C4-2B (cell line): Measurements from ENCODE around the gene RFC2.

Experiments used
- H3K27ac ChIP-seq: fragments of 450-650 bp; 2 replicates; pipeline ENCODE4 v1.5.1; 2017
- ZFX ChIP-seq: fragments of 450-650 bp; IDR thresholded peaks from 2 replicates; pipeline ENCODE4 v1.6.1; 2017
- TF ChIP-seq, protein P1 (sequence below): fragments of 450-650 bp; conservative IDR thresholded peaks from 2 replicates; pipeline ENCODE4 v1.5.1; 2017; ENCODE audit warnings: mild to moderate bottlenecking

Gene RFC2

DNA sequence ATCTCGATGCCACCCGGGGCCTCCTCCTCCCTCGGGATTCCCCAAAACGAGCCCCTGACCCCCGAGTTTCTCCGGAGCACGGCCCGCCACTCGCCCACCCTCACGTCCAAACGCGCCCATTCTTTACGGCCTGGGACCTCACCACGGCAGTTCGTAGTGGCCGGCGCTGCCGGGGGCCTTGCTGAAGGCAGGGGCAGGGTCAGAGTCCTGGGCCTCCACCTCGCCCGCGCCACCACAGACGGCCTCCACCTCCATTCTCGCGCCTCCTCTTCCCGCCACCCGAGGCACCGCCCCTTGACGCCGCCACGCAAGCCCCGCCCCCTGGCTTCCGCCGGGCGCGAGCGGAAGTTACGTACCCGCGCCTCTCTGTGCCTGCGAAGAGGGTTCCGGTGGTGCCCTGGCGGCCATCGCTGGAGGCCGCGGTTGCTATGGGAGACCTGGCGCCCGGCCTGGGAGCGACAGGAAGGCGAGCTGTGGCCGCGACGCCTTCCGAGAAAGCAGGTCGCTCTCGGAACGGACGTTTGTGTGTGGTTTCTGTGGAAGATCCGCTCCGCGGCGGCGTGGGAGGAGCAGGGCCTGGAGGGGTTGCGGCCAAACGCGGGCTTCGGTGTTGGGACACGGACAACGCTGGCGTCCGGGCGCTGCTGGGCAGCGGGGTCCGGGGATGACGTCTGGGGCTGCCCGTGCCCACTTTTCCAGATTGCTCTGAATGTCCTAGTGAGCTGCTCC lies at the start of gene RFC2:
Gene RFC2 (minus strand): TSS at position 271 of the 729 bp plus-strand sequence. CDS start 16 bp downstream, at position 255.
- TF ChIP-seq ZFX, result peak; percentile 69; the same call in 1 of the 2 replicates
- TF ChIP-seq, protein P1, sequence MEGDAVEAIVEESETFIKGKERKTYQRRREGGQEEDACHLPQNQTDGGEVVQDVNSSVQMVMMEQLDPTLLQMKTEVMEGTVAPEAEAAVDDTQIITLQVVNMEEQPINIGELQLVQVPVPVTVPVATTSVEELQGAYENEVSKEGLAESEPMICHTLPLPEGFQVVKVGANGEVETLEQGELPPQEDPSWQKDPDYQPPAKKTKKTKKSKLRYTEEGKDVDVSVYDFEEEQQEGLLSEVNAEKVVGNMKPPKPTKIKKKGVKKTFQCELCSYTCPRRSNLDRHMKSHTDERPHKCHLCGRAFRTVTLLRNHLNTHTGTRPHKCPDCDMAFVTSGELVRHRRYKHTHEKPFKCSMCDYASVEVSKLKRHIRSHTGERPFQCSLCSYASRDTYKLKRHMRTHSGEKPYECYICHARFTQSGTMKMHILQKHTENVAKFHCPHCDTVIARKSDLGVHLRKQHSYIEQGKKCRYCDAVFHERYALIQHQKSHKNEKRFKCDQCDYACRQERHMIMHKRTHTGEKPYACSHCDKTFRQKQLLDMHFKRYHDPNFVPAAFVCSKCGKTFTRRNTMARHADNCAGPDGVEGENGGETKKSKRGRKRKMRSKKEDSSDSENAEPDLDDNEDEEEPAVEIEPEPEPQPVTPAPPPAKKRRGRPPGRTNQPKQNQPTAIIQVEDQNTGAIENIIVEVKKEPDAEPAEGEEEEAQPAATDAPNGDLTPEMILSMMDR, result no peak
- peak within 1 kb of the TSS; percentile 84 for H3K27ac ChIP-seq

- no peak overlapping the region for H3K27ac ChIP-seq
- TF ChIP-seq, protein P1, result no peak
- TF ChIP-seq ZFX, result no peak
Observed at GRCh38 chr7:74302745-74303221, 48.6 kb upstream of the RFC2 start.

GRCh38 chr7:74300926-74301325 lies 46.7 kb upstream of the RFC2 start:
- no peak for TF ChIP-seq ZFX
- TF ChIP-seq, protein P1, result no peak
- H3K27ac ChIP-seq, result no peak overlapping the region

DNA sequence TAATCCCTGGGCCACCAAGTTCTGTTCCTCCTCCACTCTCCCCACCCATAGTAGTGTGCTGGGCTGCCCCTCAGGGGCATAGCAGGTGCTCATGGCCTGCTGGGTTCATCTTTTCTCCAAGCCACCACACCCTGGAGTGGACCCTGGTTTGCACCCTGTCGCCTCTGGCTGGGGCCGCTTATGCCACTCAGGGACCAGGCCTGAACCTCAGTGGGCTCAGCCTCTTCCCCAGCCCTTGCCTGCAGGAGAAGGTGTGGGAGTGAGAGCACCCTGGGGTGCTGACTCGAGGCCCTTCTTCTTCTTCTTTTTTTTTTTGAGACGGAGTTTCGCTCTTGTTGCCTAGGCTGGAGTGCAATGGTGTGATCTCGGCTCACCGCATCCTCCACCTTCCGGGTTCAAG lies 45.2 kb upstream of the RFC2 start:
- no peak for TF ChIP-seq ZFX
- TF ChIP-seq, protein P1, result no peak
- no peak overlapping the region for H3K27ac ChIP-seq

DNA sequence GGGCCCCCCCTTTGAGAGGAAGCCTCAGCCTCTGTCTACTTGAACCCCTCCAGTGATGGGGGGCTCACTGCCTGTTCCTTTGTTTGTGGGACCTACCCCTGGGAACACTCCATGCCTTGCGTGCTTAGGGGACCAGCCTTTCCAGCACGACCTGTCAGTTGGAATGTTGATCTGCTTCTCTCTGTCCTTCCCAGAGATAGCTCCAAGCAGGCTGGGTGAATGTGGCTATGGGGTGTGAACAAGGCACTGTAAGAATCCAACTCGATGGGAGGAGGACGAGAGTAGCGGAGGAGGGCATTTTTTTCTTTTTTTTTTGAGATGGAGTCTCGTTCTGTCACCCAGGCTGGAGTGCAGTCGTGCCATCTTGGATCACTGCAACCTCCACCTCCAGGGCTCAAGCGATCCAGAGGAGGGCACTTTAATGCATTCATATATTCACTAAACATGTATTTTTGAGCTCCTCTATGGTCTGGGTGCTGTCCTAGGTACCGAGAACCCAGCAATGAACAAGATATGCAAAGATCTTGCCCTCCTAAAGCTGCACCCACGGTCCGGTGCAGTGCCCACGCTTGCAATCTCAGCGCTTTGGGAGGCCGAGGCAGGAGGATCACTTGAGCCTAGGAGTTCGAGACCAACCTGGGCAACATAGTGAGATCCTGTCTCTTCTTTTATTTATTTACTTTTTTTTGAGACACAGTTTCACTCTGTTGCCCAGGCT lies 43.5 kb upstream of the RFC2 start:
- H3K27ac ChIP-seq, result no peak overlapping the region
- TF ChIP-seq, protein P1, result no peak
- TF ChIP-seq ZFX, result no peak

DNA sequence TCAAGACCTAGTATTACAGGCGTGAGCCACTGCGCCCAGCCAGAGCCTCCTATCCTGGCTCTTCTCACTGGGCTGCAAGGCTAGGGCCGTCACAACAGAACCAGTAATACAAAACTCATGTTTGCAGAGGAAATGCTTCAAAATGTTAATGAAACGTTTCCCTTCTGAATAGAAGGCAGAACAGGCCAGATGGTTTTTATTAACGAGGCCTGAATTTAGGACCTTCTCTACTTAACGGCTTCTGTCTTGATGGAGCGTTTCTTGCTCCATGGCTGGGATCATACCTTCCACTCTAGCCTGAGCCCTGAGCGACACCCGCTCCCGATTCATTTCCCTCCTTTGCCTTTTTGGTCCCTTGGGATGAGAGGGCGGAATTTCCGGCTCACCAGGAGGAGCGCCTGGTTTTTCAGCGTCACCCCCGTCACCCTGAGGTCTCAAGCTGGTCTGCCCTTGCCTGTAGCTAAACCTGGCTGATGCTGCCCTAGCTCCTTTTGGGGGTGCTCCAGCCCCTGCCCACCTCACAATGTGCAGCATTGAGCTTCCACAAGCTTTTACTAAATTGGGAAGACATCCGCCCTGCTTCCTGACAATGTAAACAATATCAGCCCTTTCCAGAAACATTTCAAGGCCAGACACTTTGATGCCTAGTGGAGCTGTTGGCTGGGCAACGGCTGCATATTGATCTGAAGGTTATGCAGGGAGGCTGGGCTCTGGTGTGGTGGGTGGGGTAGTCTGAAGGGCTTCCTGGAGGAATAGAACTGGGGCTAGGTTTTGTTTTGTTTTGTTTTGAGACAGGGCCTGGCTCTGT lies 40.2 kb upstream of the RFC2 start:
- no peak for TF ChIP-seq ZFX
- TF ChIP-seq, protein P1, result no peak
- no peak overlapping the region for H3K27ac ChIP-seq

DNA sequence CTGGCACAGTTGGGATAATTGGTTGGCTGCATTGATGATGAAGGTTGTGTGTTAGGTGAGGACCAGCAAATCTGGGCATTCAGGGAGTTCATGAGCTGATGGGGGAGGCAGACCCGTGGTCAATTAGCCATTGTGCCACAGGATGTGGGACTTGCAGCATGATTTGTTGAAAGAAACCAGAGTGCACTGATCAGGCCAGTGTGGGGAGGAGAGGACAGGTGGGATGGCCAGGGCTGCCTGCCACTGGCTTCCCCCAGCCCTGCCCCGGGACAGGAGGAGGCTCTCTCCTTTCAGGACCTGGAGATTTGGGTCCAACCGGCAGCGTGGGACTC lies 39.3 kb upstream of the RFC2 start:
- TF ChIP-seq ZFX, result no peak
- TF ChIP-seq, protein P1, result no peak
- no peak overlapping the region for H3K27ac ChIP-seq
